Measurements from ENCODE around the gene RHCE.
A peak's percentile ranks its signal among the peaks of the same experiment; 100 is the strongest.
"Not testable (repeated sequence)": the region's sequence is repeated elsewhere in the genome, so short reads cannot be mapped to it uniquely, and the experiment has no call there.

RHCE gene

GRCh38 chr1:25432749-25433388 is 12.2 kb upstream of the RHCE start:
- DNase-seq (ENCODE audit: low read depth in 2 of 2) = no peak

- DNase-seq (ENCODE audit: low read depth in 2 of 2) = no peak
Observed at GRCh38 chr1:25431955-25432719, 11.5 kb upstream of the RHCE start.

- DNase-seq (ENCODE audit: low read depth in 2 of 2) = no peak
Observed at GRCh38 chr1:25430967-25431881, 10.6 kb upstream of the RHCE start.

GRCh38 chr1:25430073-25430966 is 9.7 kb upstream of the RHCE start, which contains the start of gene MACO1:
Gene MACO1, plus strand, starts transcription at chr1:25430897. Its CDS starts 202 bp downstream, at chr1:25431099.
- DNase-seq (ENCODE audit: low read depth in 2 of 2) = peak; percentile 93 to 95

GRCh38 chr1:25428475-25429166 is 8.0 kb upstream of the RHCE start:
- no peak for DNase-seq (ENCODE audit: low read depth in 2 of 2)

- no peak for DNase-seq (ENCODE audit: low read depth in 2 of 2)
Observed at GRCh38 chr1:25427696-25428095, 7.1 kb upstream of the RHCE start.

- no peak for DNase-seq (ENCODE audit: low read depth in 2 of 2)
Observed at GRCh38 chr1:25425098-25426085, 4.8 kb upstream of the RHCE start.

- not testable (repeated sequence) for DNase-seq (ENCODE audit: low read depth in 2 of 2)
Observed at GRCh38 chr1:25423206-25423605, 2.6 kb upstream of the RHCE start.

- not testable (repeated sequence) for DNase-seq (ENCODE audit: low read depth in 2 of 2)
Observed at GRCh38 chr1:25419339-25419738, 1.3 kb downstream of the RHCE start.

- not testable (repeated sequence) for DNase-seq (ENCODE audit: low read depth in 2 of 2)
Observed at GRCh38 chr1:25417280-25417679, 3.3 kb downstream of the RHCE start.

GRCh38 chr1:25414578-25414977 is 6.0 kb downstream of the RHCE start:
- not testable (repeated sequence) for DNase-seq (ENCODE audit: low read depth in 2 of 2)

GRCh38 chr1:25414157-25414556 is 6.5 kb downstream of the RHCE start:
- DNase-seq (ENCODE audit: low read depth in 2 of 2) = not testable (repeated sequence)

GRCh38 chr1:25412872-25413623 is 7.6 kb downstream of the RHCE start:
- DNase-seq (ENCODE audit: low read depth in 2 of 2) = not testable (repeated sequence)

- not testable (repeated sequence) for DNase-seq (ENCODE audit: low read depth in 2 of 2)
Observed at GRCh38 chr1:25409641-25410427, 10.8 kb downstream of the RHCE start.

- not testable (repeated sequence) for DNase-seq (ENCODE audit: low read depth in 2 of 2)
Observed at GRCh38 chr1:25405731-25406305, 14.8 kb downstream of the RHCE start.

- not testable (repeated sequence) for DNase-seq (ENCODE audit: low read depth in 2 of 2)
Observed at GRCh38 chr1:25402947-25403803, 17.4 kb downstream of the RHCE start.

Measured in stimulated activated CD4-positive, alpha-beta T cell treated with anti-CD3 and anti-CD28 coated beads, Interleukin-1b, Interleukin-23, amount 100 ng/mL, for 1 hour (primary cell).